HepG2 (cell line): ENCODE results near the gene VPS4A. TPM values are rescaled to one million over a fixed set of nuclear protein-coding genes. Genes with fewer than 3 reads are reported as not detected.
A peak's percentile ranks its signal among the peaks of the same experiment; 100 is the strongest.

Source experiments
- ATAC-seq: fragments of 200-7000 bp; cut with Tn5 transposase; 3 replicates; pipeline ENCODE4 v1.9.1; 2020; ENCODE audit warnings: mild to moderate bottlenecking, moderate library complexity
- BruUV-seq: library from RNA; stranded (reverse); fragments of 400-500 nt; replicated peaks from 2 replicates; lab custom pipeline; 2021; lab: Mats Ljungman, UMichigan
- CTCF ChIA-PET: fragments of 300-600 bp; formaldehyde crosslinking; extraction: SDS; loops from one replicate; lab custom pipeline; 2021; ENCODE audit warnings: low total read pairs, inconsistent platforms, low intra/inter-chr PET ratio; lab: Yijun Ruan, JAX
- POLR2A ChIA-PET: fragments of 350-600 bp; sonication (Branson Sonifier 250); formaldehyde crosslinking; loops from one replicate; lab custom pipeline; 2020; ENCODE audit warnings: antibody characterized with exemption, inconsistent platforms; lab: Yijun Ruan, JAX
- DNase-seq: peaks from one replicate; pipeline ENCODE4 v3.0.0-alpha.2; 2015; ENCODE audit warnings: low spot score
- FAIRE-seq: peaks from 3 replicates; lab custom pipeline; 2011; peaks lifted over from hg19 to GRCh38; lab: Jason Lieb, UNC
- H2AFZ ChIP-seq: one replicate; pipeline ENCODE4 v1.6.1; 2011; ENCODE audit warnings: low read length, inconsistent platforms
- H3K27ac ChIP-seq: fragments of 300-600 bp; 3 replicates; pipeline ENCODE4 v1.8.0; 2011; ENCODE audit warnings: mixed run types, mild to moderate bottlenecking, mixed read lengths, low read length, inconsistent platforms; ENCODE audit not compliant: insufficient read depth; ENCODE audit errors: extremely low read length
- H3K27me3 ChIP-seq, 2 experiments: fragments of 200-600 bp in 1 of 2; 2 replicates in 1 of 2; 3 replicates in 1 of 2; pipeline versions ENCODE4 v1.6.0 to v1.8.0; 2011; ENCODE audit warnings: low read length in 2 of 2, mild to moderate bottlenecking in 2 of 2, moderate library complexity in 2 of 2, inconsistent platforms in 1 of 2; ENCODE audit not compliant: insufficient read depth in 2 of 2, control insufficient read depth in 1 of 2
- H3K36me3 ChIP-seq, 2 experiments: fragments of 200-600 bp in 1 of 2; replicated peaks in 1 of 2; 2 replicates in 1 of 2; 3 replicates in 1 of 2; pipeline versions ENCODE4 v1.5.1 to v1.8.0; 2011; ENCODE audit warnings: low read length in 2 of 2, inconsistent platforms in 1 of 2; ENCODE audit not compliant: insufficient read depth in 2 of 2, control insufficient read depth in 1 of 2
- H3K4me1 ChIP-seq: 2 replicates; pipeline ENCODE4 v1.5.1; 2012; ENCODE audit warnings: low read length, inconsistent platforms; ENCODE audit not compliant: insufficient read depth
- H3K4me2 ChIP-seq: 2 replicates; pipeline ENCODE4 v1.6.0; 2011; ENCODE audit warnings: low read depth, low read length, inconsistent platforms
- H3K4me3 ChIP-seq, 3 experiments: fragments of 200-600 bp in 1 of 3; sonication (generic), shearing (Covaris generic) in 1 of 3; replicated peaks in 1 of 3; 2 replicates each; pipeline ENCODE4 v1.5.1; 2011 to 2016; ENCODE audit warnings: low read length in 3 of 3, inconsistent platforms in 2 of 3, low read depth in 2 of 3, mild to moderate bottlenecking in 2 of 3, control low read depth in 1 of 3, mixed read lengths in 1 of 3; ENCODE audit not compliant: insufficient read depth in 1 of 3
- H3K79me2 ChIP-seq: one replicate; pipeline ENCODE4 v1.6.1; 2011; ENCODE audit warnings: low read length, inconsistent platforms; ENCODE audit not compliant: insufficient read depth
- H3K9ac ChIP-seq: 2 replicates; pipeline ENCODE4 v1.6.0; 2011; ENCODE audit warnings: mild to moderate bottlenecking, low read depth, low read length, inconsistent platforms; ENCODE audit not compliant: insufficient read depth
- H3K9me3 ChIP-seq: 2 replicates; pipeline ENCODE4 v1.5.1; 2012; ENCODE audit warnings: mild to moderate bottlenecking, low read length
- H4K20me1 ChIP-seq: 2 replicates; pipeline ENCODE4 v1.6.0; 2011; ENCODE audit warnings: inconsistent platforms, mild to moderate bottlenecking, low read length, moderate library complexity; ENCODE audit not compliant: insufficient read depth
- AFF4 ChIP-seq: sonication (generic); formaldehyde crosslinking; IDR thresholded peaks from 2 replicates; pipeline ENCODE4 v1.4.0; 2020; ENCODE audit warnings: missing genetic modification reagents
- E2F1 ChIP-seq: sonication (generic); formaldehyde crosslinking; IDR thresholded peaks from 2 replicates; pipeline ENCODE4 v1.5.0; 2020; ENCODE audit warnings: missing genetic modification reagents
- HOXD1 ChIP-seq: sonication (generic); formaldehyde crosslinking; IDR thresholded peaks from 2 replicates; pipeline ENCODE4 v1.5.0; 2020; ENCODE audit warnings: missing genetic modification reagents
- MBD4 ChIP-seq: IDR thresholded peaks from 2 replicates; pipeline ENCODE4 v1.6.1; 2012; ENCODE audit warnings: low read length, inconsistent platforms, borderline replicate concordance
- SP5 ChIP-seq: IDR thresholded peaks from 2 replicates; pipeline ENCODE4 v1.6.1; 2016; ENCODE audit warnings: low read depth, borderline replicate concordance
- TCF7L2 ChIP-seq: IDR thresholded peaks from 2 replicates; pipeline ENCODE4 v1.6.1; 2011; ENCODE audit warnings: mild to moderate bottlenecking, low read depth, low read length, moderate library complexity
- WIZ ChIP-seq: sonication (generic); formaldehyde crosslinking; IDR thresholded peaks from 2 replicates; pipeline ENCODE4 v1.5.1; 2020; ENCODE audit warnings: mild to moderate bottlenecking, missing genetic modification reagents
- ZKSCAN5 ChIP-seq: sonication (generic); formaldehyde crosslinking; IDR thresholded peaks from 2 replicates; pipeline ENCODE4 v1.5.1; 2020; ENCODE audit warnings: mild to moderate bottlenecking, missing genetic modification reagents
- ZNF350 ChIP-seq: sonication (generic); formaldehyde crosslinking; IDR thresholded peaks from 2 replicates; pipeline ENCODE4 v1.4.0; 2020; ENCODE audit warnings: mild to moderate bottlenecking, low read depth, missing genetic modification reagents, borderline replicate concordance
- ZNF704 ChIP-seq: sonication (generic); formaldehyde crosslinking; IDR thresholded peaks from 2 replicates; pipeline ENCODE4 v1.8.1; 2023; ENCODE audit warnings: mild to moderate bottlenecking, inconsistent platforms, moderate library complexity, missing genetic modification reagents, borderline replicate concordance
- ZSCAN12 ChIP-seq: sonication (generic); formaldehyde crosslinking; IDR thresholded peaks from 2 replicates; pipeline ENCODE4 v1.9.0; 2021; ENCODE audit warnings: mild to moderate bottlenecking, missing genetic modification reagents
- WGBS: methylation state at CpG from one replicate; pipeline ENCODE4 v1.1.6; 2017; ENCODE audit warnings: low lambda C conversion rate; 5-methylcytosine and 5-hydroxymethylcytosine counted together
- in situ Hi-C: cut with HindIII; loops from 2 replicates; pipeline ENCODE4 v1.10.0; 2017; ENCODE audit warnings: low pct_unique_long_range_greater_than_20kb; ENCODE audit not compliant: extremely low pct_ligation_motif_present
- intact Hi-C: fragments of 100-400 bp; cut with micrococcal nuclease; formaldehyde crosslinking; loops from one replicate; pipeline ENCODE4 v1.10.0; 2022; ENCODE audit not compliant: unreplicated experiment
- polyA plus RNA-seq, 8 experiments: library from polyadenylated mRNA; depleted of rRNA in 3 of 8; stranded (reverse) in 7 of 8; unstranded in 1 of 8; fragments of >200 nt; fragmentation: Illumina TruSeq in 4 of 8; extraction: Trizol in 4 of 8; gene quantifications; 2 replicates each; pipeline versions ENCODE4 v1.2.1 to v1.2.3, GENCODE V29; 2011 to 2016; ENCODE audit warnings: low read depth in 4 of 8, missing spikeins in 1 of 8, mixed read lengths in 1 of 8; ENCODE audit not compliant: insufficient read depth in 1 of 8
- total RNA-seq, 5 experiments: library from RNA; depleted of rRNA; stranded (reverse); fragments of >200 nt; fragmentation: Illumina TruSeq; extraction: Trizol; gene quantifications; 2 replicates each; pipeline ENCODE4 v1.2.3, GENCODE V29; 2016; ENCODE audit warnings: low read depth in 1 of 5
- TF ChIP-seq, protein P1 (sequence below): sonication (generic); formaldehyde crosslinking; IDR thresholded peaks from 2 replicates; pipeline ENCODE4 v1.4.0; 2020; ENCODE audit warnings: mild to moderate bottlenecking, missing genetic modification reagents
- TF ChIP-seq, protein P2 (sequence below): sonication (generic); formaldehyde crosslinking; IDR thresholded peaks from 2 replicates; pipeline ENCODE4 v1.4.0; 2020; ENCODE audit warnings: low read depth, mild to moderate bottlenecking, missing genetic modification reagents

The VPS4A gene
- total and polyA plus RNA-seq, 2 of the 13 experiments (the other 11 are each of a cell fraction or from before 2014, with no cell fraction given), result 13.2 to 27.9 TPM

DNA sequence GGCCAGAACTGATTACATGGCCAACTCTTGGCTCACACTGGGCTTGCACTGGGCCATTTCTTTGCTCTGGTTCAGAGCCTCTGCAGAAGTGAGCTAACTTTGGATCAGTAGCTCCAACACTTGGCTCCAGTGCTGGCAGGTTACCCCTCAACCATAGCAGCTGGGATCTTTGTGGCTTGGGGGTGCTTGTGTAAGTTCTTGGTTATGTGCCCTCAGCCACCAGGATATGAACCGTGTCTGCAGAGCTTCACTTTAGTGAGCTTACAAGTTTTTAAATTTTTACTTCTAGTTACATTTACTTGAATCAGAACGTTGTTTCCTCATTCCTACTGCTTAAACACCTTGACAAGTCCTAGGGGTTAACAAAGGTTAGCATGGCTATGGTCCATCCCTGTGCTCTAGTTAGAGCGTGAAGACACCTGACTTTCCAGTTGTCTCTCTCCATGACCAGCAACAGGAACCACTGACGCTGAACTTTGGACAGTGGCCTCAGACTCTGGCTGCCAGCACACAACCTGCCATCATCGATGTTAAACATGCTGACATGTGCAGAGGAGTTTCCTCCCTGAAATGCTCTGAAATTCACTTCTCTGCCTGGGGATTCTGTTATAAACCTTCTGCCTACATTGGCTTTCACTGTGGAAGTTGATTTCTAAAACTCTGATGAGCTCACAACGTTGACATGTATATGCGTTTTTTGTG lies 15.2 kb downstream of the VPS4A start:
- in situ Hi-C loops (no loop called here), intact Hi-C loops (loop anchor here (1.0 to 2.0 kb wide), 2 partner anchors 16 to 59 kb away; partner anchors contain the start of gene VPS4A)
- Histone ChIP-seq H3K27me3 (no peaks in the 10 kb centered on the region), H3K27ac (peak overlapping the region; percentile 68), H4K20me1 (peaks cover 35% of the 10 kb centered on the region), H3K79me2 (peaks cover 62% of the 10 kb centered on the region), H3K9me3 (no peaks in the 10 kb centered on the region), H2AFZ (no peak overlapping the region), H3K4me3 (peak overlapping the region in 2 of 3 experiments; percentile 13 to 84; a peak in 4 of 6 replicates), H3K9ac (peak overlapping the region; percentile 45), H3K4me2 (peak overlapping the region; percentile 80), H3K4me1 (peaks cover 60% of the 10 kb centered on the region), H3K36me3 (peaks cover 24 to 46% of the 10 kb centered on the region in 2 experiments)
- ATAC-seq (peak; percentile 51), DNase-seq (peak; percentile 94), FAIRE-seq (peak; percentile 94)
- ChIA-PET POLR2A (interaction anchor here (0.7 to 5.8 kb wide), 6 partner anchors 9 to 25 kb away, joined by 3 to 52 read pairs (median 8); partner anchors contain the start of genes COG8, NIP7, TMED6 and VPS4A), CTCF (interaction anchor here (1.0 to 1.1 kb wide), 2 partner anchors 12 to 14 kb away, joined by 3 to 4 read pairs; partner anchors contain the start of gene NIP7)
- BruUV-seq, result TSS peak; percentile 10
- 13% methylated on average over 7 of the region's 7 CpGs for WGBS
- TF ChIP-seq ZSCAN12, result peak; percentile 70; the same call in 1 of the 2 replicates
- peak; percentile 46; the same call in 1 of the 2 replicates for TF ChIP-seq ZNF350
- no peak; the same call in 1 of the 2 replicates for TF ChIP-seq SP5
- TF ChIP-seq ZNF704, result no peak
- no peak for TF ChIP-seq E2F1 (CRISPR knock-in tag)
- TF ChIP-seq HOXD1 (CRISPR knock-in tag), result no peak
- TF ChIP-seq, protein P1, sequence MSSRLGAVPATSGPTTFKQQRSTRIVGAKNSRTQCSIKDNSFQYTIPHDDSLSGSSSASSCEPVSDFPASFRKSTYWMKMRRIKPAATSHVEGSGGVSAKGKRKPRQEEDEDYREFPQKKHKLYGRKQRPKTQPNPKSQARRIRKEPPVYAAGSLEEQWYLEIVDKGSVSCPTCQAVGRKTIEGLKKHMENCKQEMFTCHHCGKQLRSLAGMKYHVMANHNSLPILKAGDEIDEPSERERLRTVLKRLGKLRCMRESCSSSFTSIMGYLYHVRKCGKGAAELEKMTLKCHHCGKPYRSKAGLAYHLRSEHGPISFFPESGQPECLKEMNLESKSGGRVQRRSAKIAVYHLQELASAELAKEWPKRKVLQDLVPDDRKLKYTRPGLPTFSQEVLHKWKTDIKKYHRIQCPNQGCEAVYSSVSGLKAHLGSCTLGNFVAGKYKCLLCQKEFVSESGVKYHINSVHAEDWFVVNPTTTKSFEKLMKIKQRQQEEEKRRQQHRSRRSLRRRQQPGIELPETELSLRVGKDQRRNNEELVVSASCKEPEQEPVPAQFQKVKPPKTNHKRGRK (CRISPR knock-in tag), result no peak
- TF ChIP-seq WIZ (CRISPR knock-in tag), result no peak; the same call in 1 of the 2 replicates
- TF ChIP-seq ZKSCAN5, result no peak
- TF ChIP-seq, protein P2, sequence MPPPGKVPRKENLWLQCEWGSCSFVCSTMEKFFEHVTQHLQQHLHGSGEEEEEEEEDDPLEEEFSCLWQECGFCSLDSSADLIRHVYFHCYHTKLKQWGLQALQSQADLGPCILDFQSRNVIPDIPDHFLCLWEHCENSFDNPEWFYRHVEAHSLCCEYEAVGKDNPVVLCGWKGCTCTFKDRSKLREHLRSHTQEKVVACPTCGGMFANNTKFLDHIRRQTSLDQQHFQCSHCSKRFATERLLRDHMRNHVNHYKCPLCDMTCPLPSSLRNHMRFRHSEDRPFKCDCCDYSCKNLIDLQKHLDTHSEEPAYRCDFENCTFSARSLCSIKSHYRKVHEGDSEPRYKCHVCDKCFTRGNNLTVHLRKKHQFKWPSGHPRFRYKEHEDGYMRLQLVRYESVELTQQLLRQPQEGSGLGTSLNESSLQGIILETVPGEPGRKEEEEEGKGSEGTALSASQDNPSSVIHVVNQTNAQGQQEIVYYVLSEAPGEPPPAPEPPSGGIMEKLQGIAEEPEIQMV (CRISPR knock-in tag), result no peak
- TF ChIP-seq MBD4, result 0 out of 2 replicates have a peak, but pooled peaks have one; percentile 20
- TF ChIP-seq TCF7L2, result no peak
- 0 out of 2 replicates have a peak, but pooled peaks have one; percentile 24 for TF ChIP-seq AFF4
